Central memory CD8-positive, alpha-beta T cell (primary cell): ENCODE measurements around the gene NFYC.

Experiments used
- ATAC-seq: fragments of 150-1000 bp; cut with Tn5 transposase; replicated peaks from 2 replicates; pipeline ENCODE4 v1.10.0; 2022; ENCODE audit warnings: mild to moderate bottlenecking, moderate FRiP score, moderate number of reproducible peaks; ENCODE audit not compliant: poor library complexity, severe bottlenecking; ENCODE audit errors: extremely low read depth
- DNase-seq, 2 donors: peaks; one replicate each; pipeline ENCODE4 v3.0.0; 2021; ENCODE audit warnings: low spot score in 2 of 2
- H3K27ac Mint-ChIP-seq: one replicate; pipeline ENCODE4 v1.8.0; 2022; ENCODE audit warnings: low read depth, mild to moderate bottlenecking, moderate library complexity, mixed read lengths
- H3K27me3 Mint-ChIP-seq: one replicate; pipeline ENCODE4 v1.8.0; 2022; ENCODE audit warnings: mixed read lengths
- H3K36me3 Mint-ChIP-seq: one replicate; pipeline ENCODE4 v1.8.0; 2022; ENCODE audit warnings: mild to moderate bottlenecking, moderate library complexity, mixed read lengths; ENCODE audit not compliant: insufficient read depth
- H3K4me1 Mint-ChIP-seq: one replicate; pipeline ENCODE4 v1.8.0; 2022; ENCODE audit warnings: mixed read lengths
- H3K4me3 Mint-ChIP-seq: one replicate; pipeline ENCODE4 v1.8.0; 2022; ENCODE audit warnings: mild to moderate bottlenecking, moderate library complexity, mixed read lengths
- H3K9me3 Mint-ChIP-seq: one replicate; pipeline ENCODE4 v1.8.0; 2022; ENCODE audit warnings: mixed read lengths

Gene NFYC

GRCh38 chr1:40691538-40692428, at the start of gene NFYC:
Gene NFYC (plus strand): TSS chr1:40691704. CDS start chr1:40738844, 47,140 bp downstream.
- Mint-ChIP-seq H3K27me3 (no peaks in the 10 kb centered on the region), H3K4me1 (peaks cover 59% of the 10 kb centered on the region), H3K4me3 (peak within 1 kb of the TSS; percentile 92), H3K36me3 (peaks cover 21% of the 10 kb centered on the region), H3K9me3 (peaks cover 1% of the 10 kb centered on the region), H3K27ac (peak within 1 kb of the TSS; percentile 90)
- ATAC-seq (peak; percentile 77), DNase-seq (peak; percentile 86 to 93)

GRCh38 chr1:40645118-40645680, 46.3 kb upstream of the NFYC start:
- Mint-ChIP-seq H3K4me3 (no peak overlapping the region), H3K27me3 (peaks cover 7% of the 10 kb centered on the region), H3K36me3 (peaks cover 8% of the 10 kb centered on the region), H3K9me3 (no peaks in the 10 kb centered on the region), H3K27ac (no peak overlapping the region), H3K4me1 (no peaks in the 10 kb centered on the region)
- ATAC-seq, result no peak
- DNase-seq, result no peak

GRCh38 chr1:40646315-40646714, 45.2 kb upstream of the NFYC start:
- ATAC-seq (no peak), DNase-seq (no peak)
- H3K36me3 Mint-ChIP-seq, result peaks cover 6% of the 10 kb centered on the region
- no peak overlapping the region for H3K27ac Mint-ChIP-seq
- no peak overlapping the region for H3K4me3 Mint-ChIP-seq
- no peaks in the 10 kb centered on the region for H3K9me3 Mint-ChIP-seq
- H3K27me3 Mint-ChIP-seq, result peaks cover 7% of the 10 kb centered on the region
- no peaks in the 10 kb centered on the region for H3K4me1 Mint-ChIP-seq

GRCh38 chr1:40648200-40648599, 43.3 kb upstream of the NFYC start:
- no peak for DNase-seq
- Mint-ChIP-seq H3K36me3 (peaks cover 6% of the 10 kb centered on the region), H3K9me3 (no peaks in the 10 kb centered on the region), H3K4me3 (no peak overlapping the region), H3K27me3 (peaks cover 7% of the 10 kb centered on the region), H3K27ac (no peak overlapping the region), H3K4me1 (no peaks in the 10 kb centered on the region)
- ATAC-seq, result no peak

GRCh38 chr1:40648928-40649591, 42.4 kb upstream of the NFYC start:
- ATAC-seq (no peak), DNase-seq (no peak)
- Mint-ChIP-seq H3K27ac (no peak overlapping the region), H3K4me1 (no peaks in the 10 kb centered on the region), H3K27me3 (peaks cover 7% of the 10 kb centered on the region), H3K9me3 (no peaks in the 10 kb centered on the region), H3K36me3 (peaks cover 2% of the 10 kb centered on the region), H3K4me3 (no peak overlapping the region)

- Mint-ChIP-seq H3K36me3 (peaks cover 2% of the 10 kb centered on the region), H3K4me1 (no peaks in the 10 kb centered on the region), H3K9me3 (no peaks in the 10 kb centered on the region), H3K27me3 (peaks cover 7% of the 10 kb centered on the region), H3K4me3 (no peak overlapping the region), H3K27ac (no peak overlapping the region)
- no peak for ATAC-seq
- no peak for DNase-seq
Measured at GRCh38 chr1:40649592-40649930, 41.9 kb upstream of the NFYC start.

GRCh38 chr1:40650075-40650474, 41.4 kb upstream of the NFYC start:
- no peak for ATAC-seq

GRCh38 chr1:40651138-40651857, 40.2 kb upstream of the NFYC start:
- Mint-ChIP-seq H3K27me3 (peaks cover 7% of the 10 kb centered on the region), H3K27ac (no peak overlapping the region), H3K4me3 (no peak overlapping the region), H3K9me3 (no peaks in the 10 kb centered on the region), H3K4me1 (no peaks in the 10 kb centered on the region), H3K36me3 (peaks cover 2% of the 10 kb centered on the region)
- no peak for ATAC-seq
- DNase-seq, result no peak

More at GRCh38 chr1:40650075-40650474, 41.4 kb upstream of the NFYC start:
- peaks cover 2% of the 10 kb centered on the region for H3K36me3 Mint-ChIP-seq
- H3K4me3 Mint-ChIP-seq, result no peak overlapping the region
- DNase-seq, result no peak
- H3K27me3 Mint-ChIP-seq, result peaks cover 7% of the 10 kb centered on the region
- no peak overlapping the region for H3K27ac Mint-ChIP-seq
- no peaks in the 10 kb centered on the region for H3K4me1 Mint-ChIP-seq
- H3K9me3 Mint-ChIP-seq, result no peaks in the 10 kb centered on the region

- H3K4me3 Mint-ChIP-seq, result no peak overlapping the region
- no peak overlapping the region for H3K27ac Mint-ChIP-seq
- no peak for DNase-seq
- H3K4me1 Mint-ChIP-seq, result no peaks in the 10 kb centered on the region
- peaks cover 2% of the 10 kb centered on the region for H3K36me3 Mint-ChIP-seq
- ATAC-seq, result no peak
- no peaks in the 10 kb centered on the region for H3K9me3 Mint-ChIP-seq
- H3K27me3 Mint-ChIP-seq, result peaks cover 7% of the 10 kb centered on the region
Measured at GRCh38 chr1:40652468-40652867, 39.0 kb upstream of the NFYC start.

GRCh38 chr1:40652979-40653378, 38.5 kb upstream of the NFYC start:
- Mint-ChIP-seq H3K27me3 (peaks cover 7% of the 10 kb centered on the region), H3K9me3 (no peaks in the 10 kb centered on the region)

GRCh38 chr1:40653851-40654537, 37.5 kb upstream of the NFYC start:
- H3K4me3 Mint-ChIP-seq, result no peak overlapping the region
- peaks cover 6% of the 10 kb centered on the region for H3K27me3 Mint-ChIP-seq
- no peak overlapping the region for H3K27ac Mint-ChIP-seq
- H3K36me3 Mint-ChIP-seq, result no peaks in the 10 kb centered on the region
- no peaks in the 10 kb centered on the region for H3K4me1 Mint-ChIP-seq
- no peak for DNase-seq
- no peaks in the 10 kb centered on the region for H3K9me3 Mint-ChIP-seq
- no peak for ATAC-seq

More at GRCh38 chr1:40652979-40653378, 38.5 kb upstream of the NFYC start:
- ATAC-seq (no peak), DNase-seq (no peak)
- no peak overlapping the region for H3K4me3 Mint-ChIP-seq
- peaks cover 2% of the 10 kb centered on the region for H3K36me3 Mint-ChIP-seq
- no peaks in the 10 kb centered on the region for H3K4me1 Mint-ChIP-seq
- H3K27ac Mint-ChIP-seq, result no peak overlapping the region

GRCh38 chr1:40657046-40657445, 34.5 kb upstream of the NFYC start:
- Mint-ChIP-seq H3K9me3 (no peaks in the 10 kb centered on the region), H3K4me3 (no peak overlapping the region), H3K36me3 (no peaks in the 10 kb centered on the region), H3K4me1 (no peaks in the 10 kb centered on the region), H3K27me3 (no peaks in the 10 kb centered on the region), H3K27ac (no peak overlapping the region)
- ATAC-seq, result no peak
- no peak for DNase-seq
